Gastroesophageal sphincter (tissue), 4 donors: ENCODE data around the gene IL4R. TPM values are rescaled to one million over a fixed set of nuclear protein-coding genes. Genes with fewer than 3 reads are reported as not detected.

Experiments used
- ATAC-seq: fragments of 150-250 bp; one replicate; pipeline ENCODE4 v1.9.1; 2016; ENCODE audit warnings: mild to moderate bottlenecking, moderate library complexity
- H3K27ac ChIP-seq, 4 donors: fragments of 200-600 bp; sonication (generic) in 3 of 4; 1 replicate in 3 of 4; 2 replicates in 1 of 4; pipeline ENCODE4 v1.5.1; 2016 to 2019
- H3K27me3 ChIP-seq: fragments of 200-600 bp; sonication (generic); one replicate; pipeline ENCODE4 v1.5.1; 2019
- H3K36me3 ChIP-seq, 2 donors: fragments of 200-600 bp; sonication (generic); one replicate each; pipeline ENCODE4 v1.5.1; 2019; ENCODE audit warnings: control low read depth in 1 of 2
- H3K4me1 ChIP-seq, 3 donors: fragments of 200-600 bp; sonication (generic); 1 replicate in 2 of 3; 2 replicates in 1 of 3; pipeline ENCODE4 v1.5.1; 2016 to 2019; ENCODE audit warnings: control low read depth in 2 of 3
- H3K4me3 ChIP-seq, 2 donors: fragments of 200-600 bp; sonication (generic); one replicate each; pipeline ENCODE4 v1.5.1; 2019; ENCODE audit warnings: mild to moderate bottlenecking in 1 of 2, moderate library complexity in 1 of 2
- H3K9me3 ChIP-seq, 3 donors: fragments of 200-600 bp; sonication (generic); one replicate each; pipeline ENCODE4 v1.5.1; 2017 to 2019; ENCODE audit warnings: control low read depth in 2 of 3
- CTCF ChIP-seq, 4 experiments: fragments of 200-600 bp in 2 of 4; fragments of 450-650 bp in 2 of 4; sonication (generic) in 1 of 4; IDR thresholded peaks; one replicate each; pipeline ENCODE4 v1.5.1; 2017 to 2019; ENCODE audit warnings: antibody characterized with exemption in 4 of 4, mild to moderate bottlenecking in 2 of 4, moderate library complexity in 2 of 4
- EP300 ChIP-seq: sonication (generic); formaldehyde crosslinking; IDR thresholded peaks from one replicate; pipeline ENCODE4 v1.6.1; 2017; ENCODE audit warnings: antibody characterized with exemption, mild to moderate bottlenecking
- POLR2A ChIP-seq, 2 donors: fragments of 450-650 bp; IDR thresholded peaks; one replicate each; pipeline ENCODE4 v1.6.1; 2017; ENCODE audit warnings: antibody characterized with exemption in 2 of 2, mild to moderate bottlenecking in 2 of 2, moderate library complexity in 1 of 2
- POLR2AphosphoS5 ChIP-seq: sonication (generic); formaldehyde crosslinking; IDR thresholded peaks from one replicate; pipeline ENCODE4 v1.6.1; 2017; ENCODE audit warnings: antibody characterized with exemption
- WGBS, 2 donors: methylation state at CpG; one replicate each; pipeline ENCODE4 v1.1.5; 2018; ENCODE audit warnings: low coverage in 1 of 2; 5-methylcytosine and 5-hydroxymethylcytosine counted together
- total RNA-seq, 4 donors: library from RNA; depleted of rRNA; stranded (reverse); fragments of >200 nt; gene quantifications; one replicate each; pipeline ENCODE4 v1.1.0, GENCODE V29; 2016

The IL4R gene
- 100 to 1,000 TPM in 2 of 4 donors, 10 to 100 TPM in 2; 72.3 to 212 (median 110) TPM for total RNA-seq

GRCh38 chr16:27313422-27314160 is at the start of gene IL4R:
Gene IL4R (plus strand): TSS chr16:27313974. CDS start chr16:27340204, 26,230 bp downstream.
- Histone ChIP-seq H3K4me1 (peaks cover 5 to 52% (median 32%) of the 10 kb centered on the region in 3 donors), H3K27me3 (no peaks in the 10 kb centered on the region), H3K4me3 (peak within 1 kb of the TSS; percentile 76 to 97), H3K27ac (peak within 1 kb of the TSS; percentile 94 to 99 (median 96)), H3K36me3 (no peaks in the 10 kb centered on the region), H3K9me3 (no peaks in the 10 kb centered on the region)
- 20% methylated on average over 8 of the region's 85 CpGs; no CpG with 5 or more reads in 1 of the 2 donors for WGBS, 2 donors
- ATAC-seq: peak; percentile 62
- TF ChIP-seq POLR2AphosphoS5 (peak; percentile 93), POLR2A (IDR thresholded peaks at IDR 0.05) (peak; percentile 49 to 71), CTCF (IDR thresholded peaks at IDR 0.05) (no peak)

DNA sequence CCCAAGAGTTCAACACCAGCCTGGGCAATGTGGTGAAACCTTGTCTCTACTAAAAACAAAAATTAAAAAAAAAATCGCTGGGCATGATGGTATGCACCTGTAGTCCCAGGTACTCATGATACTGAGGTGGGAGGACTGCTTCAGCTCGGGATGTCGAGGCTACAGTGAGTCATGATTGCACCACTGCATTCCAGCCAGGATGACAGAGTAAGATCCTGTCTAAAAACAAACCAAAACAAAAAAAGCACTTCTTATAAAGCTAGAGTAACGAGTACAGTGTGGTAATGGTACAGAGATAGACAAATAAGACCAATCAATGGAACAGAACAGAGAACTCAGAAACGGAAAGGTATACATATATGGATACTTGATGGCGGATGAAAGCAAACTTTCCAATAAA is 49.6 kb upstream of the IL4R start:
- H3K4me1 ChIP-seq: peaks cover 0 to 60% (median 10%) of the 10 kb centered on the region in 3 donors
- no peaks in the 10 kb centered on the region for H3K36me3 ChIP-seq
- no peaks in the 10 kb centered on the region for H3K9me3 ChIP-seq
- peak overlapping the region in 3 of 4 donors; percentile 8 to 53 (median 32) for H3K27ac ChIP-seq
- 37 to 55% methylated on average over 4 to 6 of the region's 6 CpGs for WGBS, 2 donors
- no peaks in the 10 kb centered on the region for H3K27me3 ChIP-seq
- no peak overlapping the region for H3K4me3 ChIP-seq
- ATAC-seq: peak; percentile 69
- TF ChIP-seq POLR2A (IDR thresholded peaks at IDR 0.05) (no peak), POLR2AphosphoS5 (peak; percentile 62)

GRCh38 chr16:27265982-27266381 is 47.8 kb upstream of the IL4R start:
- H3K36me3 ChIP-seq: no peaks in the 10 kb centered on the region
- no peak overlapping the region for H3K4me3 ChIP-seq
- WGBS, 2 donors: 88 to 90% methylated on average over 1 of the region's 1 CpG
- peak overlapping the region in 1 of 4 donors; percentile 3 for H3K27ac ChIP-seq
- no peak for ATAC-seq
- no peaks in the 10 kb centered on the region for H3K9me3 ChIP-seq
- TF ChIP-seq POLR2AphosphoS5: no peak
- TF ChIP-seq CTCF (IDR thresholded peaks at IDR 0.05): no peak
- TF ChIP-seq EP300: no peak
- no peak for TF ChIP-seq POLR2A (IDR thresholded peaks at IDR 0.05)
- no peaks in the 10 kb centered on the region for H3K27me3 ChIP-seq
- H3K4me1 ChIP-seq: peaks cover 0 to 50% (median 4%) of the 10 kb centered on the region in 3 donors

- ATAC-seq: no peak
- Histone ChIP-seq H3K4me1 (peaks cover 0 to 40% (median 4%) of the 10 kb centered on the region in 3 donors), H3K36me3 (no peaks in the 10 kb centered on the region), H3K27me3 (no peaks in the 10 kb centered on the region), H3K4me3 (no peak overlapping the region), H3K27ac (no peak overlapping the region), H3K9me3 (no peaks in the 10 kb centered on the region)
- 83 to 84% methylated on average over 8 of the region's 8 CpGs for WGBS, 2 donors
- TF ChIP-seq POLR2AphosphoS5 (no peak), EP300 (no peak), CTCF (IDR thresholded peaks at IDR 0.05) (no peak), POLR2A (IDR thresholded peaks at IDR 0.05) (no peak)
These were observed 46.6 kb upstream of the IL4R start for GRCh38 chr16:27267037-27267677.

DNA sequence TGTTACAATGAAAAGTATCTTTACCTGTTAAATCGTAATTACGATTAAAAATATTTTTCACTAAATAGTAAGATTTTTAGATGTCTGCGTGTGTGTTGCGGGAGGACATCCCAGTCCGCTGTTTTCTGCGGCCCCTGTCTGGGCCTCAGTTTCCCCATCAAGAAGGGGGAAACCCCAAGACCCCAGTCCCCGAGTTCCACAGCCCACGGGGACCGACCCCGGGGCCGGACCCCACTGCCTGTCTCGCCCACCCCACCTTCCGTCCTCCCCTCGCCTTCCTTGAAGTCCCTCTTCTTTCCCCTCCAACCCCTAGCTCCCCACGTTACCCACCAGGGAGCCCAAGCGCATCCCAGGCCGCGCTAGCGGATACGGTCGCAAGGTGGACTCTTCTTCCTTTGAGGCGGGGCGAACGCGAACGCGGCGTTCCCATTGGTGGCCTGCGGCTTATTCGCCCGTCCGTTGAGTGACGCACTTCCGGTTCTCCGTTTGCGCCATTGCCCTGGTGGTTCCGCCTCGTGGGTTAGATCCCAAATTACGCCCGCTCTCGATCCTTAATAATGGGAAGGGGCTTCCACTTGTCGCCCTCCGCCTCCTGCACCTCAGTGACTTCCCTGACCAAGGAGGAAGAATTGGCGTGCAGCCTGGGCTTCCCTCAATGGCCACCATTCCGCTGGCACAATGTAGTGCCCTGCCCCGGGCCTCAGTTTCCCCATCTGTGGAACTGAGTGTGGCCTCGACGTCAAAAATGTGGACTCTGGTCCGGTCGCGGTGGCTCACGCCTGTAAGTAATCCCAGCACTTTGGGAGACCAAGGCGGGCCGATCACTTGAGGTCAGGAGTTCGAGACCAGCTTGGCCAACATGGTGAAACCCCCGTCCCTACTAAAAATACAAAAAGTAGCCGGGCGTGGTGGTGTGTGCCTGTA is 45.1 kb upstream of the IL4R start, which contains the start of gene NSMCE1:
NSMCE1 (minus strand) TSS at position 397 of the 924 bp plus-strand sequence. CDS start 11,202 bp downstream, outside the sequence.
- peak within 1 kb of the TSS; percentile 75 to 88 for H3K4me3 ChIP-seq
- peak within 1 kb of the TSS; percentile 78 to 91 (median 88) for H3K27ac ChIP-seq
- no peaks in the 10 kb centered on the region for H3K9me3 ChIP-seq
- H3K4me1 ChIP-seq: peaks cover 0 to 33% (median 4%) of the 10 kb centered on the region in 3 donors
- H3K36me3 ChIP-seq: no peaks in the 10 kb centered on the region
- ATAC-seq: peak; percentile 97
- no peaks in the 10 kb centered on the region for H3K27me3 ChIP-seq
- TF ChIP-seq EP300 (no peak), POLR2AphosphoS5 (peak; percentile 87), POLR2A (IDR thresholded peaks at IDR 0.05) (peak; percentile 42 to 56), CTCF (IDR thresholded peaks at IDR 0.05) (peak in 3 of 4 experiments; percentile 22 to 36 (median 33))
- WGBS, 2 donors: 0% methylated on average over 6 to 15 of the region's 58 CpGs
